Esophagus muscularis mucosa (tissue), 4 donors: ENCODE results near the gene MEIS1. TPM values are rescaled to one million over a fixed set of nuclear protein-coding genes. Genes with fewer than 3 reads are reported as not detected.
A peak's percentile ranks its signal among the peaks of the same experiment; 100 is the strongest.

Source experiments
- DNase-seq: peaks from one replicate; pipeline ENCODE4 v3.0.0-alpha.2; 2017; ENCODE audit errors: extremely low spot score
- H3K27ac ChIP-seq, 4 donors: fragments of 200-600 bp; sonication (generic); replicated peaks in 1 of 4; 1 replicate in 3 of 4; 2 replicates in 1 of 4; pipeline ENCODE4 v1.5.1; 2016 to 2019; ENCODE audit warnings: mild to moderate bottlenecking in 1 of 4
- H3K27me3 ChIP-seq, 4 donors: fragments of 200-600 bp; sonication (generic); one replicate each; pipeline versions ENCODE4 v1.5.1 to v1.6.0; 2016 to 2019
- H3K36me3 ChIP-seq, 4 donors: fragments of 200-600 bp; sonication (generic); one replicate each; pipeline ENCODE4 v1.5.1; 2016 to 2019
- H3K4me1 ChIP-seq, 4 donors: fragments of 200-600 bp; sonication (generic); one replicate each; pipeline ENCODE4 v1.5.1; 2016 to 2019
- H3K4me3 ChIP-seq, 4 donors: fragments of 200-600 bp; sonication (generic); 1 replicate in 2 of 4; 2 replicates in 2 of 4; pipeline ENCODE4 v1.5.1; 2016 to 2019; ENCODE audit warnings: mild to moderate bottlenecking in 4 of 4, moderate library complexity in 1 of 4
- H3K9me3 ChIP-seq, 4 donors: fragments of 200-600 bp; sonication (generic); 1 replicate in 3 of 4; 2 replicates in 1 of 4; pipeline ENCODE4 v1.5.1; 2016 to 2019
- CTCF ChIP-seq, 3 experiments: fragments of 200-600 bp in 2 of 3; fragments of 450-650 bp in 1 of 3; sonication (generic) in 2 of 3; IDR thresholded peaks; one replicate each; pipeline ENCODE4 v1.5.1; 2017 to 2019; ENCODE audit warnings: antibody characterized with exemption in 3 of 3, mild to moderate bottlenecking in 2 of 3, moderate library complexity in 1 of 3
- EP300 ChIP-seq: sonication (generic); formaldehyde crosslinking; IDR thresholded peaks from one replicate; pipeline ENCODE4 v1.6.1; 2017; ENCODE audit warnings: antibody characterized with exemption
- POLR2A ChIP-seq: fragments of 450-650 bp; IDR thresholded peaks from one replicate; pipeline ENCODE4 v1.6.1; 2017; ENCODE audit warnings: antibody characterized with exemption, moderate library complexity, mild to moderate bottlenecking, low read depth
- POLR2AphosphoS5 ChIP-seq, 2 donors: sonication (generic); formaldehyde crosslinking; IDR thresholded peaks; one replicate each; pipeline ENCODE4 v1.6.1; 2017; ENCODE audit warnings: antibody characterized with exemption in 2 of 2
- WGBS: methylation state at CpG from one replicate; pipeline ENCODE4 v1.1.5; 2018; 5-methylcytosine and 5-hydroxymethylcytosine counted together
- intact Hi-C: fragments of 100-400 bp; cut with DNase I; formaldehyde crosslinking; loops from one replicate; pipeline ENCODE4 v1.15.1; 2023
- total RNA-seq, 4 donors: library from RNA; depleted of rRNA; stranded (reverse); fragments of >200 nt; gene quantifications; one replicate each; pipeline versions ENCODE4 v1.1.0 to v1.2.1, GENCODE V29; 2016

The MEIS1 gene
- total RNA-seq, 4 donors from 2014 or later: 89.8 to 166 (median 132) TPM

- Histone ChIP-seq H3K4me3 (peak overlapping the region; percentile 77 to 85 (median 80)), H3K4me1 (peaks cover 3 to 68% (median 64%) of the 10 kb centered on the region in 4 donors), H3K36me3 (peaks cover 0 to 17% (median 3%) of the 10 kb centered on the region in 4 donors), H3K9me3 (no peaks in the 10 kb centered on the region), H3K27ac (peak overlapping the region; percentile 86 to 98 (median 93)), H3K27me3 (no peaks in the 10 kb centered on the region)
- intact Hi-C loops: no loop called here
- TF ChIP-seq POLR2A: no peak
- TF ChIP-seq CTCF (IDR thresholded peaks at IDR 0.05): no peak
- no peak for TF ChIP-seq EP300
- TF ChIP-seq POLR2AphosphoS5 (IDR thresholded peaks at IDR 0.05): no peak
- no peak for DNase-seq
- WGBS: 37% methylated on average over 3 of the region's 3 CpGs
These were observed 13.4 kb downstream of the MEIS1 start for GRCh38 chr2:66448136-66448991.

GRCh38 chr2:66452214-66452613 is 17.3 kb downstream of the MEIS1 start:
- no peak for DNase-seq
- Histone ChIP-seq H3K4me1 (peaks cover 19 to 99% (median 85%) of the 10 kb centered on the region in 4 donors), H3K27me3 (no peaks in the 10 kb centered on the region), H3K36me3 (peaks cover 0 to 6% (median 3%) of the 10 kb centered on the region in 4 donors), H3K4me3 (no peak overlapping the region), H3K9me3 (no peaks in the 10 kb centered on the region), H3K27ac (peak overlapping the region; percentile 37 to 98 (median 90))
- TF ChIP-seq POLR2AphosphoS5 (IDR thresholded peaks at IDR 0.05) (no peak), EP300 (no peak), POLR2A (no peak), CTCF (IDR thresholded peaks at IDR 0.05) (no peak)
- intact Hi-C loops: no loop called here

- H3K4me3 ChIP-seq: no peak overlapping the region
- no peaks in the 10 kb centered on the region for H3K27me3 ChIP-seq
- peaks cover 19 to 99% (median 85%) of the 10 kb centered on the region in 4 donors for H3K4me1 ChIP-seq
- peaks cover 0 to 10% (median 3%) of the 10 kb centered on the region in 4 donors for H3K36me3 ChIP-seq
- TF ChIP-seq EP300: no peak
- 57% methylated on average over 2 of the region's 2 CpGs for WGBS
- DNase-seq: no peak
- H3K9me3 ChIP-seq: no peaks in the 10 kb centered on the region
- H3K27ac ChIP-seq: peak overlapping the region; percentile 37 to 98 (median 90)
- intact Hi-C loops: no loop called here
These were observed 18.0 kb downstream of the MEIS1 start for GRCh38 chr2:66452917-66453316.

- WGBS: 55% methylated on average over 2 of the region's 2 CpGs
- H3K9me3 ChIP-seq: no peaks in the 10 kb centered on the region
- H3K27ac ChIP-seq: peak overlapping the region; percentile 10 to 94 (median 50)
- no peak overlapping the region for H3K4me3 ChIP-seq
- peaks cover 19 to 100% (median 89%) of the 10 kb centered on the region in 4 donors for H3K4me1 ChIP-seq
- peaks cover 0 to 18% (median 5%) of the 10 kb centered on the region in 4 donors for H3K36me3 ChIP-seq
- no peak for TF ChIP-seq POLR2AphosphoS5 (IDR thresholded peaks at IDR 0.05)
- no peak for TF ChIP-seq EP300
- no peak for TF ChIP-seq CTCF (IDR thresholded peaks at IDR 0.05)
- TF ChIP-seq POLR2A: no peak
- no peak for DNase-seq
- intact Hi-C loops: no loop called here
- no peaks in the 10 kb centered on the region for H3K27me3 ChIP-seq
These were observed 20.6 kb downstream of the MEIS1 start for GRCh38 chr2:66455490-66455889.

GRCh38 chr2:66456183-66457041 is 21.5 kb downstream of the MEIS1 start:
- peaks cover 0 to 25% (median 5%) of the 10 kb centered on the region in 4 donors for H3K36me3 ChIP-seq
- peaks cover 19 to 100% (median 94%) of the 10 kb centered on the region in 4 donors for H3K4me1 ChIP-seq
- no peaks in the 10 kb centered on the region for H3K27me3 ChIP-seq
- DNase-seq: no peak
- intact Hi-C loops: no loop called here
- H3K9me3 ChIP-seq: no peaks in the 10 kb centered on the region
- no peak overlapping the region for H3K4me3 ChIP-seq
- no peak for TF ChIP-seq CTCF (IDR thresholded peaks at IDR 0.05)
- TF ChIP-seq POLR2AphosphoS5 (IDR thresholded peaks at IDR 0.05): peak in 1 of 2 donors; percentile 26
- H3K27ac ChIP-seq: peak overlapping the region; percentile 10 to 94 (median 66)
- 38% methylated on average over 7 of the region's 7 CpGs for WGBS
